Vagina (tissue), 2 donors: ENCODE measurements around the gene STK26. TPM values are rescaled to one million over a fixed set of nuclear protein-coding genes. Genes with fewer than 3 reads are reported as not detected.

Source experiments
- DNase-seq, 2 donors: peaks; one replicate each; pipeline ENCODE4 v3.0.0-alpha.2; 2017; ENCODE audit errors: extremely low spot score in 2 of 2
- H3K27ac ChIP-seq: fragments of 200-600 bp; sonication (generic); one replicate; pipeline ENCODE4 v1.5.1; 2019
- H3K27me3 ChIP-seq: fragments of 200-600 bp; sonication (generic); one replicate; pipeline ENCODE4 v1.5.1; 2019
- H3K36me3 ChIP-seq, 2 donors: fragments of 200-600 bp; sonication (generic); one replicate each; pipeline ENCODE4 v1.5.1; 2017 to 2019
- H3K4me1 ChIP-seq: fragments of 200-600 bp; sonication (generic); one replicate; pipeline ENCODE4 v1.5.1; 2019
- H3K4me3 ChIP-seq, 2 donors: fragments of 200-600 bp; sonication (generic); 1 replicate in 1 of 2; 2 replicates in 1 of 2; pipeline ENCODE4 v1.5.1; 2016 to 2019
- H3K9me3 ChIP-seq: fragments of 200-600 bp; sonication (generic); one replicate; pipeline ENCODE4 v1.5.1; 2019
- CTCF ChIP-seq, 3 experiments: fragments of 450-650 bp in 2 of 3; fragments of 200-600 bp in 1 of 3; sonication (generic) in 1 of 3; IDR thresholded peaks; one replicate each; pipeline ENCODE4 v1.5.1; 2017 to 2019; ENCODE audit warnings: antibody characterized with exemption in 3 of 3, mild to moderate bottlenecking in 2 of 3, moderate library complexity in 2 of 3
- POLR2A ChIP-seq, 2 donors: fragments of 450-650 bp; IDR thresholded peaks; one replicate each; pipeline ENCODE4 v1.6.1; 2017; ENCODE audit warnings: antibody characterized with exemption in 2 of 2, mild to moderate bottlenecking in 2 of 2, moderate library complexity in 2 of 2
- POLR2AphosphoS5 ChIP-seq, 2 donors: sonication (generic); formaldehyde crosslinking; IDR thresholded peaks; one replicate each; pipeline ENCODE4 v1.9.0; 2017; ENCODE audit warnings: antibody characterized with exemption in 2 of 2, mild to moderate bottlenecking in 2 of 2, low read depth in 1 of 2; ENCODE audit not compliant: insufficient read depth in 1 of 2
- intact Hi-C: fragments of 100-400 bp; cut with DNase I; formaldehyde crosslinking; loops from one replicate; pipeline ENCODE4 v1.15.1; 2023
- total RNA-seq: library from RNA; depleted of rRNA; stranded (reverse); fragments of >200 nt; gene quantifications from one replicate; pipeline ENCODE4 v1.2.3, GENCODE V29; 2016

Gene STK26
- total RNA-seq, 1 donor from 2014 or later, result 18.9 TPM

- Histone ChIP-seq H3K36me3 (no peaks in the 10 kb centered on the region), H3K4me3 (no peak overlapping the region), H3K4me1 (no peaks in the 10 kb centered on the region), H3K9me3 (no peaks in the 10 kb centered on the region), H3K27ac (no peak overlapping the region), H3K27me3 (no peaks in the 10 kb centered on the region)
- no peak for TF ChIP-seq CTCF (IDR thresholded peaks at IDR 0.05)
- no peak for TF ChIP-seq POLR2A (IDR thresholded peaks at IDR 0.05)
- no peak for TF ChIP-seq POLR2AphosphoS5 (IDR thresholded peaks at IDR 0.05; ENCODE audit: insufficient read depth in 1 of 2, low read depth in 1 of 2)
- DNase-seq, result no peak
- intact Hi-C loops, result no loop called here
Observed at GRCh38 chrX:132033166-132033565, 10.1 kb downstream of the STK26 start.

GRCh38 chrX:132034648-132035047 lies 11.5 kb downstream of the STK26 start:
- no peaks in the 10 kb centered on the region for H3K9me3 ChIP-seq
- H3K27ac ChIP-seq, result no peak overlapping the region
- DNase-seq, result no peak
- intact Hi-C loops, result no loop called here
- H3K4me3 ChIP-seq, result no peak overlapping the region
- no peaks in the 10 kb centered on the region for H3K27me3 ChIP-seq
- no peaks in the 10 kb centered on the region for H3K36me3 ChIP-seq
- H3K4me1 ChIP-seq, result no peaks in the 10 kb centered on the region
- TF ChIP-seq CTCF (IDR thresholded peaks at IDR 0.05), result no peak
- no peak for TF ChIP-seq POLR2AphosphoS5 (IDR thresholded peaks at IDR 0.05; ENCODE audit: insufficient read depth in 1 of 2, low read depth in 1 of 2)
- no peak for TF ChIP-seq POLR2A (IDR thresholded peaks at IDR 0.05)

- no peaks in the 10 kb centered on the region for H3K4me1 ChIP-seq
- no peak for TF ChIP-seq POLR2A (IDR thresholded peaks at IDR 0.05)
- no peak for TF ChIP-seq POLR2AphosphoS5 (IDR thresholded peaks at IDR 0.05; ENCODE audit: insufficient read depth in 1 of 2, low read depth in 1 of 2)
- TF ChIP-seq CTCF (IDR thresholded peaks at IDR 0.05), result no peak
- H3K4me3 ChIP-seq, result no peak overlapping the region
- H3K36me3 ChIP-seq, result no peaks in the 10 kb centered on the region
- intact Hi-C loops, result no loop called here
- DNase-seq, result no peak
- H3K9me3 ChIP-seq, result no peaks in the 10 kb centered on the region
- H3K27ac ChIP-seq, result no peak overlapping the region
- H3K27me3 ChIP-seq, result no peaks in the 10 kb centered on the region
Observed at GRCh38 chrX:132037479-132037993, 14.4 kb downstream of the STK26 start.

- H3K9me3 ChIP-seq, result no peaks in the 10 kb centered on the region
- intact Hi-C loops, result no loop called here
- H3K27ac ChIP-seq, result no peak overlapping the region
- no peaks in the 10 kb centered on the region for H3K27me3 ChIP-seq
- DNase-seq, result no peak
- TF ChIP-seq POLR2A (IDR thresholded peaks at IDR 0.05), result no peak
- no peak for TF ChIP-seq POLR2AphosphoS5 (IDR thresholded peaks at IDR 0.05; ENCODE audit: insufficient read depth in 1 of 2, low read depth in 1 of 2)
- TF ChIP-seq CTCF (IDR thresholded peaks at IDR 0.05), result no peak
- no peaks in the 10 kb centered on the region for H3K4me1 ChIP-seq
- no peak overlapping the region for H3K4me3 ChIP-seq
- H3K36me3 ChIP-seq, result no peaks in the 10 kb centered on the region
Observed at GRCh38 chrX:132040066-132040465, 17.0 kb downstream of the STK26 start.

- Histone ChIP-seq H3K4me1 (no peaks in the 10 kb centered on the region), H3K27ac (no peak overlapping the region), H3K36me3 (no peaks in the 10 kb centered on the region), H3K27me3 (no peaks in the 10 kb centered on the region), H3K9me3 (no peaks in the 10 kb centered on the region), H3K4me3 (no peak overlapping the region)
- intact Hi-C loops, result no loop called here
- DNase-seq, result no peak
- TF ChIP-seq CTCF (IDR thresholded peaks at IDR 0.05) (no peak), POLR2AphosphoS5 (IDR thresholded peaks at IDR 0.05; ENCODE audit: insufficient read depth in 1 of 2, low read depth in 1 of 2) (no peak), POLR2A (IDR thresholded peaks at IDR 0.05) (no peak)
Observed at GRCh38 chrX:132041015-132041414, 17.9 kb downstream of the STK26 start.
